Activated naive CD4-positive, alpha-beta T cell treated with anti-CD3 and anti-CD28 coated beads for 36 hours (primary cell): ENCODE measurements around the gene MEF2A. TPM values are rescaled to one million over a fixed set of nuclear protein-coding genes. Genes with fewer than 3 reads are reported as not detected.
"Not testable (repeated sequence)": the region's sequence is repeated elsewhere in the genome, so short reads cannot be mapped to it uniquely, and the experiment has no call there.

Source experiments
- CTCF ChIA-PET: fragments of 350-600 bp; sonication (Branson Sonifier 250); formaldehyde crosslinking; loops from one replicate; lab custom pipeline; 2021; ENCODE audit warnings: antibody characterized with exemption; lab: Charles Lee
- DNase-seq: peaks from one replicate; pipeline ENCODE4 v3.0.0-alpha.2; 2020
- H3K27ac Mint-ChIP-seq: one replicate; pipeline ENCODE4 v1.8.0; 2021; ENCODE audit warnings: mild to moderate bottlenecking, mixed read lengths
- H3K27me3 Mint-ChIP-seq: one replicate; pipeline ENCODE4 v1.8.0; 2021; ENCODE audit warnings: low read depth, mixed read lengths
- H3K36me3 Mint-ChIP-seq: one replicate; pipeline ENCODE4 v1.8.0; 2021; ENCODE audit warnings: low read depth, mixed read lengths
- H3K4me1 Mint-ChIP-seq: one replicate; pipeline ENCODE4 v1.8.0; 2021; ENCODE audit warnings: low read depth, mixed read lengths
- H3K4me3 Mint-ChIP-seq: one replicate; pipeline ENCODE4 v1.8.0; 2021; ENCODE audit warnings: mild to moderate bottlenecking, moderate library complexity, mixed read lengths
- H3K9me3 Mint-ChIP-seq: one replicate; pipeline ENCODE4 v1.8.0; 2021; ENCODE audit warnings: mixed read lengths
- intact Hi-C: fragments of 100-400 bp; cut with micrococcal nuclease; formaldehyde crosslinking; loops from one replicate; pipeline ENCODE4 v1.15.1; 2023
- total RNA-seq, 2 experiments: library from RNA; stranded (reverse); gene quantifications; one replicate each; pipeline ENCODE4 v1.2.3, GENCODE V29; 2021

The MEF2A gene
- total RNA-seq, 2 experiments from 2014 or later = 15.3 to 15.5 TPM

GRCh38 chr15:99738021-99738847 is 172.4 kb downstream of the MEF2A start:
- CTCF ChIA-PET = interaction anchor here (0.7 to 2.9 kb wide), 3 partner anchors 18 to 441 kb away, joined by 3 to 8 read pairs (median 7); no protein-coding TSS in a partner anchor
- intact Hi-C loops = loop anchor here (10.0 kb wide), 1 partner anchor 597 kb away; no protein-coding TSS in a partner anchor
- H3K27me3 Mint-ChIP-seq = no peaks in the 10 kb centered on the region
- H3K4me3 Mint-ChIP-seq = no peak overlapping the region
- H3K9me3 Mint-ChIP-seq = no peaks in the 10 kb centered on the region
- H3K27ac Mint-ChIP-seq = no peak overlapping the region
- H3K36me3 Mint-ChIP-seq = no peaks in the 10 kb centered on the region
- H3K4me1 Mint-ChIP-seq = peaks cover 9% of the 10 kb centered on the region
- no peak for DNase-seq

- Mint-ChIP-seq H3K36me3 (no peaks in the 10 kb centered on the region), H3K27me3 (no peaks in the 10 kb centered on the region), H3K4me3 (no peak overlapping the region), H3K4me1 (peaks cover 3% of the 10 kb centered on the region), H3K27ac (no peak overlapping the region), H3K9me3 (no peaks in the 10 kb centered on the region)
- intact Hi-C loops = no loop called here
- no peak for DNase-seq
- CTCF ChIA-PET = no interaction called here
Observed at GRCh38 chr15:99741835-99742234, 176.1 kb downstream of the MEF2A start.

- H3K27me3 Mint-ChIP-seq = no peaks in the 10 kb centered on the region
- no peaks in the 10 kb centered on the region for H3K9me3 Mint-ChIP-seq
- no peaks in the 10 kb centered on the region for H3K36me3 Mint-ChIP-seq
- no peak overlapping the region for H3K27ac Mint-ChIP-seq
- no peaks in the 10 kb centered on the region for H3K4me1 Mint-ChIP-seq
- DNase-seq = no peak
- CTCF ChIA-PET = interaction anchor here (1.0 kb wide), 1 partner anchor 12 kb away, joined by 3 read pairs; no protein-coding TSS in a partner anchor
- intact Hi-C loops = no loop called here
- no peak overlapping the region for H3K4me3 Mint-ChIP-seq
Observed at GRCh38 chr15:99744142-99744541, 178.4 kb downstream of the MEF2A start.

- no peaks in the 10 kb centered on the region for H3K27me3 Mint-ChIP-seq
- H3K27ac Mint-ChIP-seq = no peak overlapping the region
- CTCF ChIA-PET = no interaction called here
- no peak for DNase-seq
- H3K4me3 Mint-ChIP-seq = no peak overlapping the region
- H3K9me3 Mint-ChIP-seq = no peaks in the 10 kb centered on the region
- intact Hi-C loops = no loop called here
- no peaks in the 10 kb centered on the region for H3K36me3 Mint-ChIP-seq
- no peaks in the 10 kb centered on the region for H3K4me1 Mint-ChIP-seq
Observed at GRCh38 chr15:99745370-99746086, 179.7 kb downstream of the MEF2A start.

- Mint-ChIP-seq H3K27me3 (no peaks in the 10 kb centered on the region), H3K36me3 (no peaks in the 10 kb centered on the region), H3K4me3 (no peak overlapping the region), H3K4me1 (no peaks in the 10 kb centered on the region), H3K9me3 (no peaks in the 10 kb centered on the region), H3K27ac (no peak overlapping the region)
- CTCF ChIA-PET = no interaction called here
- intact Hi-C loops = no loop called here
- no peak for DNase-seq
Observed at GRCh38 chr15:99749386-99749785, 183.6 kb downstream of the MEF2A start.

GRCh38 chr15:99750326-99750725 is 184.5 kb downstream of the MEF2A start:
- H3K9me3 Mint-ChIP-seq, H3K4me3 Mint-ChIP-seq, CTCF ChIA-PET, H3K27me3 Mint-ChIP-seq, H3K4me1 Mint-ChIP-seq, H3K27ac Mint-ChIP-seq, H3K36me3 Mint-ChIP-seq, DNase-seq, intact Hi-C loops: not testable (repeated sequence)

GRCh38 chr15:99752556-99752955 is 186.8 kb downstream of the MEF2A start:
- Mint-ChIP-seq H3K9me3 (no peaks in the 10 kb centered on the region), H3K27me3 (no peaks in the 10 kb centered on the region), H3K27ac (no peak overlapping the region), H3K36me3 (no peaks in the 10 kb centered on the region), H3K4me3 (no peak overlapping the region), H3K4me1 (peaks cover 5% of the 10 kb centered on the region)
- DNase-seq = no peak
- intact Hi-C loops = no loop called here
- CTCF ChIA-PET = interaction anchor here (0.9 to 5.9 kb wide), 2 partner anchors 48 to 481 kb away, joined by 3 to 77 read pairs; no protein-coding TSS in a partner anchor

- no peak overlapping the region for H3K27ac Mint-ChIP-seq
- H3K4me3 Mint-ChIP-seq = no peak overlapping the region
- H3K9me3 Mint-ChIP-seq = no peaks in the 10 kb centered on the region
- H3K36me3 Mint-ChIP-seq = no peaks in the 10 kb centered on the region
- peaks cover 5% of the 10 kb centered on the region for H3K4me1 Mint-ChIP-seq
- no peaks in the 10 kb centered on the region for H3K27me3 Mint-ChIP-seq
- CTCF ChIA-PET = interaction anchor here (5.9 kb wide), 1 partner anchor 481 kb away, joined by 77 read pairs; no protein-coding TSS in a partner anchor
- no peak for DNase-seq
- intact Hi-C loops = no loop called here
Observed at GRCh38 chr15:99753066-99753465, 187.3 kb downstream of the MEF2A start.

- Mint-ChIP-seq H3K9me3 (no peaks in the 10 kb centered on the region), H3K4me3 (no peak overlapping the region), H3K27me3 (no peaks in the 10 kb centered on the region), H3K27ac (no peak overlapping the region), H3K4me1 (peaks cover 5% of the 10 kb centered on the region), H3K36me3 (no peaks in the 10 kb centered on the region)
- CTCF ChIA-PET = interaction anchor here (0.6 to 5.9 kb wide), 26 partner anchors 8 to 654 kb away, joined by 3 to 77 read pairs (median 4); partner anchors contain the start of gene LYSMD4
- intact Hi-C loops = loop anchor here (1.0 kb wide), 3 partner anchors 52 to 483 kb away; no protein-coding TSS in a partner anchor
- DNase-seq = peak; percentile 35
Observed at GRCh38 chr15:99755692-99756409, 190.1 kb downstream of the MEF2A start.

- CTCF ChIA-PET = interaction anchor here (0.7 to 1.5 kb wide), 3 partner anchors 58 to 490 kb away, joined by 3 to 4 read pairs (median 3); no protein-coding TSS in a partner anchor
- no peaks in the 10 kb centered on the region for H3K27me3 Mint-ChIP-seq
- H3K4me3 Mint-ChIP-seq = no peak overlapping the region
- H3K9me3 Mint-ChIP-seq = no peaks in the 10 kb centered on the region
- H3K27ac Mint-ChIP-seq = no peak overlapping the region
- H3K36me3 Mint-ChIP-seq = no peaks in the 10 kb centered on the region
- intact Hi-C loops = no loop called here
- no peaks in the 10 kb centered on the region for H3K4me1 Mint-ChIP-seq
- DNase-seq = no peak
Observed at GRCh38 chr15:99762288-99762687, 196.5 kb downstream of the MEF2A start.

GRCh38 chr15:99763827-99764226 is 198.0 kb downstream of the MEF2A start:
- no peak overlapping the region for H3K4me3 Mint-ChIP-seq
- H3K27me3 Mint-ChIP-seq = no peaks in the 10 kb centered on the region
- no peaks in the 10 kb centered on the region for H3K4me1 Mint-ChIP-seq
- no peaks in the 10 kb centered on the region for H3K36me3 Mint-ChIP-seq
- CTCF ChIA-PET = no interaction called here
- H3K27ac Mint-ChIP-seq = no peak overlapping the region
- DNase-seq = no peak
- H3K9me3 Mint-ChIP-seq = no peaks in the 10 kb centered on the region
- intact Hi-C loops = no loop called here

- no peak overlapping the region for H3K4me3 Mint-ChIP-seq
- intact Hi-C loops = no loop called here
- H3K27ac Mint-ChIP-seq = no peak overlapping the region
- H3K36me3 Mint-ChIP-seq = no peaks in the 10 kb centered on the region
- no peaks in the 10 kb centered on the region for H3K9me3 Mint-ChIP-seq
- no peaks in the 10 kb centered on the region for H3K4me1 Mint-ChIP-seq
- no peaks in the 10 kb centered on the region for H3K27me3 Mint-ChIP-seq
- CTCF ChIA-PET = no interaction called here
- no peak for DNase-seq
Observed at GRCh38 chr15:99764522-99764921, 198.7 kb downstream of the MEF2A start.
